ENCODE measurements around the gene TNIP1. TPM values are rescaled to one million over a fixed set of nuclear protein-coding genes. Genes with fewer than 3 reads are reported as not detected.

Gene TNIP1
- total and polyA plus RNA-seq, 2 experiments from 2014 or later: 94.9 to 134 TPM

DNA sequence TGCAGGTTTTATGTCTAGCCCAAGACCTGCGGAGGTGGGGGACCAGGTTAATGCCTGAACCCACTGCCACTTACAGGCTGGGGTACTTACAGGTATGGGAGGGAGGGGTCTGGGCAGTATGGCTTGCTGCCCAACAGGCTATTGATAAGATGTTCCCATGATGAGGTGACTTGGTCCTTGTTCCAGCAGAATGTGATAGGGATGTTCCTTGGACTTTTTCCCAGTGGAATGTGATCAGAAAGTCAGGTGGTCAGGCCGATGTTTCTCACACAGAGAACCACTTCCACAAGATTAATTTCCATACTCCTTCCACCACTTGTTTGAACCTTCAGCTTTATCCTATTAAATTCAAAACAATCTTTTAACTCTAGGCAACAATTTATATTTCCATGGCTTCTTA, 87.4 kb downstream of the TNIP1 start:
- Histone ChIP-seq H3K27ac (no peak overlapping the region), H3K27me3 (no peaks in the 10 kb centered on the region), H3K4me1 (ENCODE audit: low read depth) (no peaks in the 10 kb centered on the region), H3K4me3 (no peak overlapping the region), H3K36me3 (no peaks in the 10 kb centered on the region), H3K9me3 (ENCODE audit: low read depth) (no peaks in the 10 kb centered on the region)
- TF ChIP-seq, protein P1, sequence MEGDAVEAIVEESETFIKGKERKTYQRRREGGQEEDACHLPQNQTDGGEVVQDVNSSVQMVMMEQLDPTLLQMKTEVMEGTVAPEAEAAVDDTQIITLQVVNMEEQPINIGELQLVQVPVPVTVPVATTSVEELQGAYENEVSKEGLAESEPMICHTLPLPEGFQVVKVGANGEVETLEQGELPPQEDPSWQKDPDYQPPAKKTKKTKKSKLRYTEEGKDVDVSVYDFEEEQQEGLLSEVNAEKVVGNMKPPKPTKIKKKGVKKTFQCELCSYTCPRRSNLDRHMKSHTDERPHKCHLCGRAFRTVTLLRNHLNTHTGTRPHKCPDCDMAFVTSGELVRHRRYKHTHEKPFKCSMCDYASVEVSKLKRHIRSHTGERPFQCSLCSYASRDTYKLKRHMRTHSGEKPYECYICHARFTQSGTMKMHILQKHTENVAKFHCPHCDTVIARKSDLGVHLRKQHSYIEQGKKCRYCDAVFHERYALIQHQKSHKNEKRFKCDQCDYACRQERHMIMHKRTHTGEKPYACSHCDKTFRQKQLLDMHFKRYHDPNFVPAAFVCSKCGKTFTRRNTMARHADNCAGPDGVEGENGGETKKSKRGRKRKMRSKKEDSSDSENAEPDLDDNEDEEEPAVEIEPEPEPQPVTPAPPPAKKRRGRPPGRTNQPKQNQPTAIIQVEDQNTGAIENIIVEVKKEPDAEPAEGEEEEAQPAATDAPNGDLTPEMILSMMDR (IDR thresholded peaks at IDR 0.05; ENCODE audit: low read depth, low read length): no peak
- no peak for DNase-seq (ENCODE audit: low read depth in 1 of 2, low spot score in 1 of 2)

GRCh38 chr5:150992705-150993104, 88.1 kb downstream of the TNIP1 start:
- H3K27ac ChIP-seq: no peak overlapping the region
- no peak overlapping the region for H3K4me3 ChIP-seq
- no peaks in the 10 kb centered on the region for H3K27me3 ChIP-seq
- TF ChIP-seq, protein P1 (IDR thresholded peaks at IDR 0.05; ENCODE audit: low read depth, low read length): no peak
- H3K4me1 ChIP-seq (ENCODE audit: low read depth): no peaks in the 10 kb centered on the region
- H3K36me3 ChIP-seq: no peaks in the 10 kb centered on the region
- no peak for DNase-seq (ENCODE audit: low read depth in 1 of 2, low spot score in 1 of 2)
- H3K9me3 ChIP-seq (ENCODE audit: low read depth): no peaks in the 10 kb centered on the region

DNA sequence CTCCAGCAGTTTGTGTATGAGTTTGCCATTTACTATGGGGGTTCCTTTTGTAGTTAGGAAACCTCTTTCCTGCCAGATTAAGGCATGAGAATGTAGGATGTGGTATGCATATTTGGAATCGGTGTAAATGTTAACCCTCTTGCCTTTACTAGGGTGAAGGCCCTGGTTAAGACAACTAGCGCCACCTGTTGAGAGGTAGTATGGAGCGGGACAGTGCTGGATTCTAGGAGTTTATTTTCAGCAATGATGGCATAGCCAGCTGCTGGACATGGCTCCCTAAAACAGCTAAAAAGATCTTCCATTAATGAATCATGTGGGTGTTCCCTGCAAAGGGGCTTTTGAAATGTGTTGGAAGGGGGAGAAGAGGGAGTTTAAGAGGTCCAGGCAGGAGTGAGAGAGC, 91.1 kb downstream of the TNIP1 start:
- no peak overlapping the region for H3K4me3 ChIP-seq
- H3K4me1 ChIP-seq (ENCODE audit: low read depth): no peaks in the 10 kb centered on the region
- H3K36me3 ChIP-seq: no peaks in the 10 kb centered on the region
- H3K27ac ChIP-seq: no peak overlapping the region
- TF ChIP-seq, protein P1 (IDR thresholded peaks at IDR 0.05; ENCODE audit: low read depth, low read length): peak; percentile 24
- DNase-seq (ENCODE audit: low read depth in 1 of 2, low spot score in 1 of 2): peak; percentile 13 to 27
- H3K27me3 ChIP-seq: no peaks in the 10 kb centered on the region
- no peaks in the 10 kb centered on the region for H3K9me3 ChIP-seq (ENCODE audit: low read depth)

DNA sequence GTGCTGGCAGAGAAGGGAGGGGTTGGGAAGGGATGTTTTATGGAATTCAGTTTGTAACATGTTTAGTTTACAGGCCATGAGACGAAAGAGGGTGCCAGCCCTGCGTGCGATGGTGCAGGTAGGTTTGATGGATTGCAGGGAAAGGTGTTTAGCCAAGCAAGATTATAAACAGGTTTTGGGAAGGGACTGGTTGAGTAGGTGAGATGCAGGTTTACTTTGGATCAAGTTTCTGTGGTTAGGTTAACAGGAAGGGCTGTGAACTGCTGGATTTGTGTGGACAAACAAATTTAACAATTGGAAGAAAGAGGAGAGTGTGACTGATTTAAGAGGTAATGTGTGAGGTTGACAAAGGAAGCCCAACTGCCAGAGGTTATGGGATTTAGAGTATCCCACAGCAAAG, 93.1 kb downstream of the TNIP1 start:
- H3K9me3 ChIP-seq (ENCODE audit: low read depth): no peaks in the 10 kb centered on the region
- no peaks in the 10 kb centered on the region for H3K27me3 ChIP-seq
- no peaks in the 10 kb centered on the region for H3K36me3 ChIP-seq
- DNase-seq (ENCODE audit: low read depth in 1 of 2, low spot score in 1 of 2): no peak
- TF ChIP-seq, protein P1 (IDR thresholded peaks at IDR 0.05; ENCODE audit: low read depth, low read length): no peak
- no peaks in the 10 kb centered on the region for H3K4me1 ChIP-seq (ENCODE audit: low read depth)
- no peak overlapping the region for H3K4me3 ChIP-seq
- no peak overlapping the region for H3K27ac ChIP-seq

Other genes starting within 250 kb of the TNIP1 start
- not detected in 2 replicates for gene IRGM, start 234.5 kb downstream of the TNIP1 start, total RNA-seq
- gene IRGM, start 234.5 kb downstream of the TNIP1 start, polyA plus RNA-seq: not detected in 2 replicates
- gene ZNF300, start 176.1 kb downstream of the TNIP1 start, total RNA-seq: 8.7 and 9.2 TPM in 2 replicates
- 7.4 and 8.6 TPM in 2 replicates for gene ZNF300, start 176.1 kb downstream of the TNIP1 start, polyA plus RNA-seq
- 46.6 and 73.7 TPM in 2 replicates for gene GPX3, start 60.4 kb downstream of the TNIP1 start, total RNA-seq
- gene GPX3, start 60.4 kb downstream of the TNIP1 start, polyA plus RNA-seq: 79.8 and 121 TPM in 2 replicates
- 628 and 658 TPM in 2 replicates for gene ANXA6, start 76.7 kb upstream of the TNIP1 start, total RNA-seq
- gene ANXA6, start 76.7 kb upstream of the TNIP1 start, polyA plus RNA-seq: 404 and 448 TPM in 2 replicates
- gene CCDC69, start 143.1 kb upstream of the TNIP1 start, total RNA-seq: 85.4 and 104 TPM in 2 replicates
- gene CCDC69, start 143.1 kb upstream of the TNIP1 start, polyA plus RNA-seq: 70.4 and 102 TPM in 2 replicates
- 53.7 and 56.3 TPM in 2 replicates for gene GM2A, start 172.2 kb upstream of the TNIP1 start, total RNA-seq
- 34.3 and 36.5 TPM in 2 replicates for gene GM2A, start 172.2 kb upstream of the TNIP1 start, polyA plus RNA-seq
- gene SLC36A3, start 222.7 kb upstream of the TNIP1 start, total RNA-seq: not detected in 2 replicates
- not detected in 2 replicates for gene SLC36A3, start 222.7 kb upstream of the TNIP1 start, polyA plus RNA-seq